ENCODE data around the gene TMEM132E. TPM values are rescaled to one million over a fixed set of nuclear protein-coding genes. Genes with fewer than 3 reads are reported as not detected.

The TMEM132E gene
- total RNA-seq, 1 experiment from 2014 or later = 0.42 TPM

DNA sequence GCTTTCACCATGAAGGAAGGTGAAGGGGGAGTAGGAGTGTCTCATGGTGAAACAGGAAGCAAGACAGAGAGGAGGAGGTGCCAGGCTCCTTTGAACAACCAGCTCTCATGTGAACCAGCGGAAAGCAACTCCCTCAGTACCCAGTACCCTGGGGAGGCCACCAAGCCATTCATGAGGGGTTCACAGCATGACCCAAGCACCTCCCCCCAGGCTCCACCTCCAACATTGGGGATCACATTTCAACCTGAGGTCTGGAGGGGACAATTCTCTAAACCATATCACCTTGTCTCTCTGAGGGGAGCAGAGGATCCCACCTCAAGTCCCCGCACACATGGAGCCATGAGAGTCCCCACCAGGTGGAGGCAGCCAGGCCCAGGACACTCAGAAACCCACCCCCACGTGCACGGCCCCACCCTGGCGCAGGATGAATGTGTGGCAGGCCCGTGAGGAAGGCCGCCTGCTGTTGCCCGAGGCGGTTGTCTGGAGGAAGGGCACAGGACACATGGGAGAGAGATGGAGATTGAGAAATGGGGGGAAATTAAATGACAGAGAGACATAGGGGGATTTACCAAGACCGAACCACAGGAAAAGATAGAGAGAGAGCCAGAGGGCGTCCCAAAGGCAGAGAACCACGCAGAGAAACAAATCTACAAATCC is 85.9 kb downstream of the TMEM132E start:
- no peaks in the 10 kb centered on the region for H3K9me3 ChIP-seq (ENCODE audit: control insufficient read depth, low read depth, low read length)
- peak overlapping the region; percentile 53 for H3K18ac ChIP-seq (ENCODE audit: insufficient read length, low read depth, low read length)
- no peaks in the 10 kb centered on the region for H3K9me3 Mint-ChIP-seq
- H3K4me1 ChIP-seq (ENCODE audit: insufficient read depth, low read length) = peaks cover 9% of the 10 kb centered on the region; the same call in 1 of the 2 replicates
- H2BK120ac ChIP-seq (ENCODE audit: low read depth, low read length, poor library complexity, severe bottlenecking) = no peak overlapping the region
- H3K4me2 ChIP-seq (ENCODE audit: insufficient read depth, insufficient read length, low read length) = peak overlapping the region; percentile 30
- no peak overlapping the region for H3K23ac ChIP-seq (ENCODE audit: insufficient read length, low read depth, low read length)
- no peak overlapping the region for H3T11ph ChIP-seq (ENCODE audit: low read length)
- H4K8ac ChIP-seq (replicated peaks; ENCODE audit: insufficient read length, low read depth, low read length) = no peak overlapping the region
- no peak overlapping the region for H3K4ac ChIP-seq (ENCODE audit: low read depth, low read length)
- H3K79me1 ChIP-seq (ENCODE audit: insufficient read depth, low read depth, low read length, poor library complexity, severe bottlenecking) = no peaks in the 10 kb centered on the region
- H2BK20ac ChIP-seq (ENCODE audit: low read depth, low read length, poor library complexity, severe bottlenecking) = no peak overlapping the region
- H4K5ac ChIP-seq (ENCODE audit: insufficient read length, low read depth, low read length) = no peak overlapping the region
- H2BK12ac ChIP-seq (ENCODE audit: insufficient read length, low read depth, low read length) = no peak overlapping the region
- WGBS (ENCODE audit: extremely low coverage, insufficient read length, low lambda C conversion rate) = no CpG with 5 or more reads among the region's 12 CpGs
- no peaks in the 10 kb centered on the region for H3K79me2 ChIP-seq (ENCODE audit: insufficient read depth, low read length)
- H4K91ac ChIP-seq (ENCODE audit: insufficient read length, low read depth, low read length) = no peak overlapping the region
- H2BK5ac ChIP-seq (ENCODE audit: insufficient read length, low read length) = no peak overlapping the region
- H3K27me3 ChIP-seq (ENCODE audit: insufficient read depth, low read length) = no peaks in the 10 kb centered on the region
- peaks cover under 1% of the 10 kb centered on the region for H4K20me1 ChIP-seq (ENCODE audit: control insufficient read depth, insufficient read depth, insufficient read length)
- H3K27ac ChIP-seq (ENCODE audit: insufficient read length, low read depth, low read length) = no peak overlapping the region
- H2AFZ ChIP-seq (ENCODE audit: low read length) = no peak overlapping the region
- no peaks in the 10 kb centered on the region for H3K23me2 ChIP-seq (ENCODE audit: insufficient read length, low read depth, low read length, poor library complexity, severe bottlenecking)
- no peaks in the 10 kb centered on the region; a peak in 1 of 7 replicates for H3K36me3 Mint-ChIP-seq (ENCODE audit: insufficient read depth in 1 of 3, low read depth in 3 of 3)
- TF ChIP-seq, protein P1, sequence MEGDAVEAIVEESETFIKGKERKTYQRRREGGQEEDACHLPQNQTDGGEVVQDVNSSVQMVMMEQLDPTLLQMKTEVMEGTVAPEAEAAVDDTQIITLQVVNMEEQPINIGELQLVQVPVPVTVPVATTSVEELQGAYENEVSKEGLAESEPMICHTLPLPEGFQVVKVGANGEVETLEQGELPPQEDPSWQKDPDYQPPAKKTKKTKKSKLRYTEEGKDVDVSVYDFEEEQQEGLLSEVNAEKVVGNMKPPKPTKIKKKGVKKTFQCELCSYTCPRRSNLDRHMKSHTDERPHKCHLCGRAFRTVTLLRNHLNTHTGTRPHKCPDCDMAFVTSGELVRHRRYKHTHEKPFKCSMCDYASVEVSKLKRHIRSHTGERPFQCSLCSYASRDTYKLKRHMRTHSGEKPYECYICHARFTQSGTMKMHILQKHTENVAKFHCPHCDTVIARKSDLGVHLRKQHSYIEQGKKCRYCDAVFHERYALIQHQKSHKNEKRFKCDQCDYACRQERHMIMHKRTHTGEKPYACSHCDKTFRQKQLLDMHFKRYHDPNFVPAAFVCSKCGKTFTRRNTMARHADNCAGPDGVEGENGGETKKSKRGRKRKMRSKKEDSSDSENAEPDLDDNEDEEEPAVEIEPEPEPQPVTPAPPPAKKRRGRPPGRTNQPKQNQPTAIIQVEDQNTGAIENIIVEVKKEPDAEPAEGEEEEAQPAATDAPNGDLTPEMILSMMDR (conservative IDR thresholded peaks at IDR 0.05) = no peak
- DNase-seq = peak; percentile 55
- H3K9ac ChIP-seq (ENCODE audit: extremely low read depth, insufficient read length, low read length) = no peak overlapping the region
- peak overlapping the region; percentile 14 to 17 for H3K4me3 Mint-ChIP-seq
- H3K14ac ChIP-seq (ENCODE audit: insufficient read depth, low read length) = no peak overlapping the region; the same call in 1 of the 2 replicates
- H3K27me3 Mint-ChIP-seq (ENCODE audit: low read depth) = peaks cover 19% of the 10 kb centered on the region
- H2BK15ac ChIP-seq (ENCODE audit: low read depth, low read length) = no peak overlapping the region
- H3K27ac Mint-ChIP-seq = peak overlapping the region in 2 of 3 experiments; percentile 0 to 45; a peak in 4 of 7 replicates
- peaks cover 20 to 21% of the 10 kb centered on the region in 2 experiments for H3K4me1 Mint-ChIP-seq
- no peak overlapping the region for H3K56ac ChIP-seq (ENCODE audit: insufficient read length, low read depth, low read length)
- H2AK5ac ChIP-seq (ENCODE audit: insufficient read length, low read length) = no peak overlapping the region
